ENCODE data around the gene HTR3B.

Gene HTR3B

GRCh38 chr11:113985906-113986305 is 81.3 kb downstream of the HTR3B start:
- Histone ChIP-seq H4K91ac (ENCODE audit: low read depth, low read length, poor library complexity) (no peak overlapping the region), H3K4me3 (ENCODE audit: low read length in 2 of 2) (no peak overlapping the region), H3K4me1 (ENCODE audit: control insufficient read depth in 2 of 2, insufficient read depth in 1 of 2, low read depth in 1 of 2, low read length in 2 of 2) (no peaks in the 10 kb centered on the region), H3K18ac (ENCODE audit: low read length) (no peak overlapping the region), H3K23ac (ENCODE audit: low read depth, low read length, poor library complexity) (no peak overlapping the region), H3K27ac (replicated peaks; ENCODE audit: low read length) (no peak overlapping the region), H2BK5ac (ENCODE audit: low read length) (no peak overlapping the region), H2BK15ac (ENCODE audit: low read length) (no peak overlapping the region), H2BK12ac (ENCODE audit: low read length) (no peak overlapping the region), H4K8ac (ENCODE audit: low read depth, low read length) (no peak overlapping the region), H3K4ac (ENCODE audit: low read length) (no peak overlapping the region), H3K9ac (ENCODE audit: low read depth, low read length, poor library complexity) (no peak overlapping the region), H3K9me3 (replicated peaks in 1 of 2; ENCODE audit: control insufficient read depth in 2 of 2, insufficient read depth in 1 of 2, low read depth in 1 of 2, low read length in 2 of 2) (no peaks in the 10 kb centered on the region), H3K36me3 (replicated peaks in 1 of 2; ENCODE audit: control insufficient read depth in 2 of 2, insufficient read depth in 2 of 2, low read length in 2 of 2) (no peaks in the 10 kb centered on the region), H3K14ac (ENCODE audit: low read length) (no peak overlapping the region), H2AK5ac (ENCODE audit: low read depth, low read length) (no peak overlapping the region), H3K27me3 (ENCODE audit: control insufficient read depth in 3 of 3, insufficient read depth in 3 of 3, low read depth in 1 of 3, low read length in 3 of 3) (peaks cover 0 to 48% (median 0%) of the 10 kb centered on the region in 3 experiments), H3K79me1 (ENCODE audit: low read depth, low read length) (no peaks in the 10 kb centered on the region), H2BK120ac (ENCODE audit: low read depth, low read length) (no peak overlapping the region), H2AFZ (ENCODE audit: low read length) (no peak overlapping the region), H3K4me2 (ENCODE audit: insufficient read depth, low read length, poor library complexity, severe bottlenecking) (no peak overlapping the region)
- DNase-seq (ENCODE audit: low spot score) = no peak
- no CpG with 5 or more reads among the region's 4 CpGs for WGBS, 2 donors (ENCODE audit: extremely low coverage in 2 of 2, insufficient read length in 2 of 2, insufficient replicate concordance in 1 of 2)

DNA sequence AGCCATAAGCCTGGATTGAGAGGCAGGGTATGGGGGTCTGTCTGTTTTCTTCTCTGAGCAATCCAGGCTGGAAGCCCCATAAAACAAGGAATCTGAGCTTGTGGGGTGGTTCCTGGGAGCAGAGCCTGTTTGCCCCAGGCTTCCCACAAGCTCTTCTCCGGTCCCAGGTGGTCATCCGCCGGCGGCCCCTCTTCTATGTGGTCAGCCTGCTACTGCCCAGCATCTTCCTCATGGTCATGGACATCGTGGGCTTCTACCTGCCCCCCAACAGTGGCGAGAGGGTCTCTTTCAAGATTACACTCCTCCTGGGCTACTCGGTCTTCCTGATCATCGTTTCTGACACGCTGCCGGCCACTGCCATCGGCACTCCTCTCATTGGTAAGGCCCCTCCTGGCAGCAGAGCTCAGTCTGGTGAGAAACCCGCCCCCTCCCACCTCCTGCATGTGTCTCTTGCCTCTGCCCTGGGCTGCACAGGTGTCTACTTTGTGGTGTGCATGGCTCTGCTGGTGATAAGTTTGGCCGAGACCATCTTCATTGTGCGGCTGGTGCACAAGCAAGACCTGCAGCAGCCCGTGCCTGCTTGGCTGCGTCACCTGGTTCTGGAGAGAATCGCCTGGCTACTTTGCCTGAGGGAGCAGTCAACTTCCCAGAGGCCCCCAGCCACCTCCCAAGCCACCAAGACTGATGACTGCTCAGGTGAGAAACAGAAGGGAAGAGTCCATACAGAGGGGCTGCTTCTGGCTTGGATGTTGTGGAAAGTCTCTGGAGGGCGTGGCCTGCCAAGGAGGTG is 82.0 kb downstream of the HTR3B start:
- peaks cover 0 to 46% (median 0%) of the 10 kb centered on the region in 3 experiments for H3K27me3 ChIP-seq (ENCODE audit: control insufficient read depth in 3 of 3, insufficient read depth in 3 of 3, low read depth in 1 of 3, low read length in 3 of 3)
- no CpG with 5 or more reads among the region's 18 CpGs for WGBS, 2 donors (ENCODE audit: extremely low coverage in 2 of 2, insufficient read length in 2 of 2, insufficient replicate concordance in 1 of 2)
- no peak overlapping the region for H2BK5ac ChIP-seq (ENCODE audit: low read length)

GRCh38 chr11:113989381-113989780 is 84.8 kb downstream of the HTR3B start:
- Histone ChIP-seq H3K9me3 (replicated peaks in 1 of 2; ENCODE audit: control insufficient read depth in 2 of 2, insufficient read depth in 1 of 2, low read depth in 1 of 2, low read length in 2 of 2) (no peaks in the 10 kb centered on the region), H3K14ac (ENCODE audit: low read length) (no peak overlapping the region), H3K27me3 (ENCODE audit: control insufficient read depth in 3 of 3, insufficient read depth in 3 of 3, low read depth in 1 of 3, low read length in 3 of 3) (peaks cover 0 to 23% (median 0%) of the 10 kb centered on the region in 3 experiments), H2AK5ac (ENCODE audit: low read depth, low read length) (no peak overlapping the region), H3K36me3 (replicated peaks in 1 of 2; ENCODE audit: control insufficient read depth in 2 of 2, insufficient read depth in 2 of 2, low read length in 2 of 2) (no peaks in the 10 kb centered on the region), H3K4me2 (ENCODE audit: insufficient read depth, low read length, poor library complexity, severe bottlenecking) (no peak overlapping the region), H3K27ac (replicated peaks; ENCODE audit: low read length) (no peak overlapping the region), H3K4me1 (ENCODE audit: control insufficient read depth in 2 of 2, insufficient read depth in 1 of 2, low read depth in 1 of 2, low read length in 2 of 2) (peaks cover 0 to 17% of the 10 kb centered on the region in 2 donors), H3K79me1 (ENCODE audit: low read depth, low read length) (no peaks in the 10 kb centered on the region), H4K91ac (ENCODE audit: low read depth, low read length, poor library complexity) (no peak overlapping the region), H3K4ac (ENCODE audit: low read length) (no peak overlapping the region), H3K18ac (ENCODE audit: low read length) (no peak overlapping the region), H4K8ac (ENCODE audit: low read depth, low read length) (no peak overlapping the region), H2BK12ac (ENCODE audit: low read length) (no peak overlapping the region), H2BK5ac (ENCODE audit: low read length) (no peak overlapping the region), H3K4me3 (ENCODE audit: low read length in 2 of 2) (no peak overlapping the region), H2BK120ac (ENCODE audit: low read depth, low read length) (no peak overlapping the region), H2BK15ac (ENCODE audit: low read length) (no peak overlapping the region), H2AFZ (ENCODE audit: low read length) (no peak overlapping the region), H3K9ac (ENCODE audit: low read depth, low read length, poor library complexity) (no peak overlapping the region), H3K23ac (ENCODE audit: low read depth, low read length, poor library complexity) (no peak overlapping the region)
- DNase-seq (ENCODE audit: low spot score) = no peak
- no CpG with 5 or more reads among the region's 15 CpGs for WGBS, 2 donors (ENCODE audit: extremely low coverage in 2 of 2, insufficient read length in 2 of 2, insufficient replicate concordance in 1 of 2)

More for the DNA sequence above, 82.0 kb downstream of the HTR3B start:
- Histone ChIP-seq H3K27ac (replicated peaks; ENCODE audit: low read length) (no peak overlapping the region), H3K9ac (ENCODE audit: low read depth, low read length, poor library complexity) (no peak overlapping the region), H3K9me3 (replicated peaks in 1 of 2; ENCODE audit: control insufficient read depth in 2 of 2, insufficient read depth in 1 of 2, low read depth in 1 of 2, low read length in 2 of 2) (no peaks in the 10 kb centered on the region), H2BK12ac (ENCODE audit: low read length) (no peak overlapping the region), H2BK120ac (ENCODE audit: low read depth, low read length) (no peak overlapping the region), H3K4me3 (ENCODE audit: low read length in 2 of 2) (no peak overlapping the region), H4K91ac (ENCODE audit: low read depth, low read length, poor library complexity) (no peak overlapping the region), H3K4me1 (ENCODE audit: control insufficient read depth in 2 of 2, insufficient read depth in 1 of 2, low read depth in 1 of 2, low read length in 2 of 2) (peaks cover 0 to under 1% of the 10 kb centered on the region in 2 donors), H2AFZ (ENCODE audit: low read length) (no peak overlapping the region), H3K14ac (ENCODE audit: low read length) (no peak overlapping the region), H3K18ac (ENCODE audit: low read length) (no peak overlapping the region), H3K4me2 (ENCODE audit: insufficient read depth, low read length, poor library complexity, severe bottlenecking) (no peak overlapping the region), H3K23ac (ENCODE audit: low read depth, low read length, poor library complexity) (no peak overlapping the region), H3K36me3 (replicated peaks in 1 of 2; ENCODE audit: control insufficient read depth in 2 of 2, insufficient read depth in 2 of 2, low read length in 2 of 2) (no peaks in the 10 kb centered on the region), H3K79me1 (ENCODE audit: low read depth, low read length) (no peaks in the 10 kb centered on the region), H2AK5ac (ENCODE audit: low read depth, low read length) (no peak overlapping the region), H3K4ac (ENCODE audit: low read length) (no peak overlapping the region), H2BK15ac (ENCODE audit: low read length) (no peak overlapping the region), H4K8ac (ENCODE audit: low read depth, low read length) (no peak overlapping the region)
- no peak for DNase-seq (ENCODE audit: low spot score)

DNA sequence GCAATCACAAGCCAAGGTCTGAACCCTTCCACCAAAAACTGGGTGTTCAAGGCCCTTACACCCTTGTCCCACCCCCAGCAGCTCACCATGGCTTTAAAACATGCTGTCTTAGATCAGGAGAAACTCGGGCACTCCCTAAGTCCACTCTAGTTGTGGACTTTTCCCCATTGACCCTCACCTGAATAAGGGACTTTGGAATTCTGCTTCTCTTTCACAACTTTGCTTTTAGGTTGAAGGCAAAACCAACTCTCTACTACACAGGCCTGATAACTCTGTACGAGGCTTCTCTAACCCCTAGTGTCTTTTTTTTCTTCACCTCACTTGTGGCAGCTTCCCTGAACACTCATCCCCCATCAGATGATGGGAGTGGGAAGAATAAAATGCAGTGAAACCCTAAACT is 85.3 kb downstream of the HTR3B start:
- Histone ChIP-seq H3K14ac (ENCODE audit: low read length) (no peak overlapping the region), H3K36me3 (replicated peaks in 1 of 2; ENCODE audit: control insufficient read depth in 2 of 2, insufficient read depth in 2 of 2, low read length in 2 of 2) (no peaks in the 10 kb centered on the region), H3K4me1 (ENCODE audit: control insufficient read depth in 2 of 2, insufficient read depth in 1 of 2, low read depth in 1 of 2, low read length in 2 of 2) (peaks cover 0 to 20% of the 10 kb centered on the region in 2 donors), H3K4me2 (ENCODE audit: insufficient read depth, low read length, poor library complexity, severe bottlenecking) (no peak overlapping the region), H2AFZ (ENCODE audit: low read length) (no peak overlapping the region), H3K9ac (ENCODE audit: low read depth, low read length, poor library complexity) (no peak overlapping the region), H2BK120ac (ENCODE audit: low read depth, low read length) (no peak overlapping the region), H3K9me3 (replicated peaks in 1 of 2; ENCODE audit: control insufficient read depth in 2 of 2, insufficient read depth in 1 of 2, low read depth in 1 of 2, low read length in 2 of 2) (no peaks in the 10 kb centered on the region), H3K79me1 (ENCODE audit: low read depth, low read length) (no peaks in the 10 kb centered on the region), H3K4ac (ENCODE audit: low read length) (no peak overlapping the region), H3K18ac (ENCODE audit: low read length) (no peak overlapping the region), H2BK5ac (ENCODE audit: low read length) (no peak overlapping the region), H2AK5ac (ENCODE audit: low read depth, low read length) (no peak overlapping the region), H4K8ac (ENCODE audit: low read depth, low read length) (no peak overlapping the region), H3K4me3 (ENCODE audit: low read length in 2 of 2) (no peak overlapping the region), H2BK15ac (ENCODE audit: low read length) (no peak overlapping the region), H3K27me3 (ENCODE audit: control insufficient read depth in 3 of 3, insufficient read depth in 3 of 3, low read depth in 1 of 3, low read length in 3 of 3) (peaks cover 0 to 23% (median 0%) of the 10 kb centered on the region in 3 experiments), H3K27ac (replicated peaks; ENCODE audit: low read length) (no peak overlapping the region), H4K91ac (ENCODE audit: low read depth, low read length, poor library complexity) (no peak overlapping the region), H2BK12ac (ENCODE audit: low read length) (no peak overlapping the region), H3K23ac (ENCODE audit: low read depth, low read length, poor library complexity) (no peak overlapping the region)
- WGBS, 2 donors (ENCODE audit: extremely low coverage in 2 of 2, insufficient read length in 2 of 2, insufficient replicate concordance in 1 of 2) = no CpG with 5 or more reads among the region's 2 CpGs
- no peak for DNase-seq (ENCODE audit: low spot score)
